ENCODE measurements around the gene RORB.

The RORB gene

DNA sequence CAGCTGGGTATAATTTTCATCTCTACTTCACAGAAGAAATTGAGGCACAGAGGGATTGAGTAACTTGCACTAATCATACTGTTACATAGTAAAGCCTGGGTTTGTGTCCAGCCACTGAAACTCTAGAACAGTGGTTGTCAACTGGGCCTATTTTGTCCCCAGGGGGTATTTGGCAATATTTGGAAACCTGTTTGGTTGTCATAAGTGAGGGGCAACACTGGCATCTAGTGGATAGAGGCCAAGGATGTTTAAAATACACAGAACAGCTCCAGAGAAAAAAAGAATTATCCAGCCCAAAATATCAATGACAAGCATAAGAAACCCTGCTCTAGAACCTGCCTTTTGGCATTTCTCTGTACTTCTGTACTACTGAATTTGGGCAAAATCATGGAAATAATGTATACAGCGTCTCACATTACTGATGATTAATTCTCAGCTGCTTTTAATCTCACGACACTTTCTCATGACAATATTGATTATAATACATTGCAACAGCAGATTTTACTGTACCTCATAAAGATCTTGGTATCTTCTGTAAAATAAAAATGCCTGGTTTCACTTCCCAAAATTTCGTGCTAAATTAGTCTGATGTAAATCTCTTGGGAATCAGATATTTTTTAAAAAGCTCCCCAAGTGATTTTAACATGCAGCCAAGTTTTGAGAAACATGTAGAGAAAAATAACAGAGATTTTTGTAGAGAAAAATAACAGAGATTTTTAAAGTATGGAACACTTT is 112.7 kb downstream of the RORB start:
- no peak for DNase-seq

DNA sequence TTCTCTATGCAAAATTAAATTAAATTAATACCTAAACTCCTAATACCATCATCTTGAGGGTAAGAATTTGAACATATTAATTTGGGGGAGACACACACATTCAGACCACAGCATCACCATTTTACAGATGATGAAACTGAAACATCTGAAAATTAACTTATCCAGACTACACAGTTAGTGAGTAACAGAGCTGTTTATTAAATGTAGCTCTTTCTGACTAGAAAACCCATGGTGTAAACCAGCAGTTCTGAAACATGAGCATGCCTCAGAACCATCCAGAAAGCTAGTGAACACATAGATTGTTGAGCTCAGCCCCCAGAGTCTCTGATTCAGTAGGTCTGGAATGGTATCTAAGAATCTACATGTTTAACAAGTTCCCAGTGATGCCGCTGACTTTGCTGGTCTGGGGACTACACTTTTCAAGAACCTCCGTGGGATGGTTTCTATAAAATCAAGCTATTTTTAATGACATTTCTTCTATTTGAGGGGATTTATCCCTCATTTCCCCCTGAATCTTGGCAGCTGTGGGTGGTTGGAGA is 113.5 kb downstream of the RORB start:
- DNase-seq = no peak

DNA sequence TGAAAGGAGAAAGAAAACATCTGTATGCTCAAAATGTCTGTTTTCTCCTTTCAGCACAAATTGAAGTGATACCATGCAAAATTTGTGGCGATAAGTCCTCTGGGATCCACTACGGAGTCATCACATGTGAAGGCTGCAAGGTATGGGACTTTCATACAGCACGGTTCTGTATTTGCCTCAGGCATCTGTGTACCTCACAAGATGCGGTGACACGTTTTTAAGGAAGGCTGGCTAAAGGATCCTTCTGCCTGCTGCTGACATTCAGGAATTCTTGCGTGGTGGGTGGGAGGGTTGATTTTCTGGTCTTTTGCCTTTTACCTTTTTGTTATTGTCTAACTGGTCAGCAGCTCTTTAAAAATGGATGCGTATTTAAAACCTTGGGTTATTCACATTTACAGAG is 133.1 kb downstream of the RORB start:
- DNase-seq = no peak

DNA sequence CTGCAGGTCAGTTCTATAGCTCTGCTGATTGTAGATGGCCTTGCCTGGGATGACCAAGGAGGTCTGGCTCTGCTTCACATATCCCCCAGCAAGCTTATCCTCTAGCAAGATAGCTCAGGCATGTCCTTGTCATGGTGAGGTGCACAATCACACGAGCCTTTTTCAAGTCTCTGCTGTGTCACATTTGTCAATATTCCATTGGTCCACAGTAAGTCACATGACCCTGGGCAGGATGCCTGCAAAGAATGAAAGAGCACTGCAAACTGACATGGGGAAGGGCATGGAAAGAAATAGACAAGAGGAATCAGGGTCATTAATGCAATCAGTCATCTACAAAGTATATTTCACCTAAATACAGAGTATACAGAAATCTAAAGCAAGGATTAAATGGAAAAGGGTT is 142.0 kb downstream of the RORB start:
- no peak for DNase-seq

DNA sequence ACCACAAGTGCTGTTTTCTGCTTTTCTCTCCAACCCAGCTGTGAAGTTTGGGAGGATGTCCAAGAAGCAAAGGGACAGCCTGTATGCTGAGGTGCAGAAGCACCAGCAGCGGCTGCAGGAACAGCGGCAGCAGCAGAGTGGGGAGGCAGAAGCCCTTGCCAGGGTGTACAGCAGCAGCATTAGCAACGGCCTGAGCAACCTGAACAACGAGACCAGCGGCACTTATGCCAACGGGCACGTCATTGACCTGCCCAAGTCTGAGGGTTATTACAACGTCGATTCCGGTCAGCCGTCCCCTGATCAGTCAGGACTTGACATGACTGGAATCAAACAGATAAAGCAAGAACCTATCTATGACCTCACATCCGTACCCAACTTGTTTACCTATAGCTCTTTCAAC is 145.2 kb downstream of the RORB start:
- no peak for DNase-seq

DNA sequence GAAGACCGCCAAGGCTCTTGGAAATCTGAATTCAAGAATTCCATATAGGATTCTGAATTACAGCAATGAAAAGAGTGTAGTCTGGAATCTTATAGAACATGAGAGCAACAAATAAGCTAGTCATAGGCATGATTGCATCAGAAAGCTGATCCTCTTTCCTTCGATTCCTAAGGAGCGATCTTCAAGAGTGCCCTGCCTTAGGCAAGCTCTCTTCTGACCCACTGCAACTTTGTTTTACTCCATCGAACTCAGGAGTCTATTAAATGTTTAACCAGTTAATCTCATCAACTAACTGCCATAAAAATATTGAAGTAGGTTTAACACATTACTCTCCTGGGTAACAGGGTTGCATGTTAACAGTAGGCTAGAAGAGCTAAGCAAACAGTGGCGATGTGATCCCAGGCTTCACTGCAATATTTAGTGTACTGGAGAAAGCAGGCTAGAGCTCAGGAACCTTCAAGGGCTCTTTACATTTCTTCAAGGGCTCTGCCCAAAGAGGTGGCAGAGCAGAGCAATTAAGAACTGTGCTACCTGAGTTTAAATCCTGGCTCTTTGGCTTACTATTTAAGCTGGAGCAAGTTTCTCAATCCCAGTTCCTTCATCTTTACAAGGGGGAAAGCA is 146.3 kb downstream of the RORB start:
- DNase-seq = no peak

DNA sequence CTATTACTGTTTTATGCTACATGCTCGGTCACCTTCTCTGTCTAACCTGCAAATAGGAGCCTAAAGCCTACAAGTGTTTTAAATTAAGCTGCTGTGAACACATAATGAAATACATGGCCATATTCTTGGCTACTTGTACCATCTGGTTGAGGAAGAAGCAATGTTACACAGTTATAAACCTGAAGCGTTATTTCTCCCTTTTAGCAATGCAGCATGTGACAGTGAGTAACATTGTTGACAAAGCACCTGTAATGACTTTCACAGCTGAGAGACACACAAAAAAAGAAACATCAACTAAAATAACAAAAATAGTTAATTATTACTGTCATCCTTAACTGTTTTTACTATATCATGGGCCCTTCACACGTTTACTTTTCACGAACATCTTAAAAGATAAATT is 146.9 kb downstream of the RORB start:
- DNase-seq = no peak

DNA sequence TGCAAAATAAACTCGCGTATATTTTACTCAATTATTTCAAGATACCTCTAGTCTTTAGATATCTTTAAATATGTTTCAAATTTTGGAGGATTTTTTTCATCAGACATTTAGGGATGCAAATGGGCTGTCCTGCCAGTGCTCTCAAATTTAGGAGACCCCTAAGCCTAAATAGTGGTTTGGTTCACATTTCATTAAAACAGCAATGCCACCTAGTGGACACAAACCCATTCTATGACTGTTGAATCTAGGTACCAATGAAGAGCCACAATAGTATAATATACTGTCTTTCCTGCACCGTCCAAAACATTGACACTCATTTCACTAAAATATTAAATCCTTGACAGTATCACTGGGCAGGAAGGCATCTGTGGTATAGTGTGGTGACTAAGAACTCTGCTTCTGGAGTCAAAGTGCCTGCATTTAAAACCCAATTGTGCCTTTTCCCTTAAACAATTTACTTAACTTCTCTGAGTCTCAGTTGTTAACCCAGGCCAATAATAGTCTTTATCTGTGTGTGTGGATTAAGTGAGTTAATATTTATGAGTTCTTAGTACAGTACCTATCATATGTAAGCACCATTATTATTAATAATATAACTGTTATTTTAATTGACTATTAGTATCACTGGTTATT is 148.0 kb downstream of the RORB start:
- DNase-seq = no peak

DNA sequence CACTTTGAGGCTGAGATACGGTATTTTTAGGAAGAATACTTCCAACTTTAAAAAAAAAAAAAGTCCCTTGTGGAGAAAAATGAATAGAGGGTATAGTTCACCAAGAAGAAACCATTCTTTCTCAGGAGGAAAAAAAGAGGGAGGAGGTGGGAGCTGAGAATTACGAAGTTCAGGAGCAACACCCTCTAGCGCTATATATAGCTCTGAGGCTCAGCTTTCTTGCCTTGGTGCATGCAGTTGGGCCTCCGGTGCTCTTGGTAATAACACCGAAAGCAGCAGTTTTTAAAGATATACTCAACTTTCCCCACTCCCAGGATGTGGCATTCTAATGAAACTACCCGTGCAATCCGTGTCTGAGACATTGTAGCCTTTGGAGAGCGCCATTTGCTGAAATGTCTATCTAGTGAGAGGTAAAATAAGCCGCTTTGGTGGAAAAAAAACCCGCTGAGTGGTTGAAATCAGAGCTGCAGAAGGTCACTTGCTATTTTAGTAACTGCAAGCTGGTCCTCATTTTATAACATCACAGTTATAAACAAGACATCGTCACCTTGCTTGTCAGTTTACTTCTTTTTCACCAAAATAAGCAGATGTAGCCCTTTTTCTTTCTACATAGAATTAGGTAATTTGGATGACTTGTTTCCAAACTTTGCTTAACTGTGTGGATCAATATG is 156.4 kb downstream of the RORB start:
- no peak for DNase-seq

DNA sequence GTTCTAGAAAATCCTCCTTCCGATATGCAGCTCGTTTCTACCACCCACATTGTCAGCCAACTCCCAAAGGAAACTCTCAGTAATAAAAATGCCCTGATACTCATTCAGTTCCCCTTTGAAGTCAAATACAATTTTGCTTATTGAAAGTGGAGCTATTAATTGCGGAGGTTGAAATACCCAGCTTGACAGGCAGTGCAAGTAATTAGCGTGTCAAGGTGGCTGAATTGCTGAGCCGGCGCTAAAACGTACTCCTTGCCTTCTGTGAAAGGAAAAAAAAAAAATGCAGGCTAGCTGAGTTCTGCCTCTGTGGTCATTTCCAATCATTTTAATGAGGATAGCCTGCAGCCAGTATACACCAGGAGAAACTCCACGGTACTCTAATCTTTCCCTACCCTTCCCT is 165.5 kb downstream of the RORB start:
- DNase-seq = no peak

DNA sequence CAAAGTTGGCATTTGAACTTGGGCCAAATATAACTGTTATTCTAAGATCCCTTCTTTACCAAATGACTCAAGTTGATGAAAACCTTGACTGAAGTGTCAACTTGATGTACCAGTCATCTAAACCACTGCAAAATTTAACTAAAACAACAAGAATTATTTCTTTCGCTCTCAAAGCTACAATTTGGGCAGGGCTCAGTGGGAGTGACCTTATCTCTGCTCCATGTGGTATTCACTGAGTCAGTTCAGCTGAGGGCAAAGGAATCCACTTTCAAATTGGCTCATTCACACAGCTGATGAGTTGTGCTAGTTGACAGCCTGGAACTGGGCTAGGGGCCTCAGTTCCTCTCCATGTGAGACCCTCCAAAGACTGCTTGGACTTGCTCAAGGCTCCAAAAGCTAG is 166.3 kb downstream of the RORB start:
- no peak for DNase-seq

DNA sequence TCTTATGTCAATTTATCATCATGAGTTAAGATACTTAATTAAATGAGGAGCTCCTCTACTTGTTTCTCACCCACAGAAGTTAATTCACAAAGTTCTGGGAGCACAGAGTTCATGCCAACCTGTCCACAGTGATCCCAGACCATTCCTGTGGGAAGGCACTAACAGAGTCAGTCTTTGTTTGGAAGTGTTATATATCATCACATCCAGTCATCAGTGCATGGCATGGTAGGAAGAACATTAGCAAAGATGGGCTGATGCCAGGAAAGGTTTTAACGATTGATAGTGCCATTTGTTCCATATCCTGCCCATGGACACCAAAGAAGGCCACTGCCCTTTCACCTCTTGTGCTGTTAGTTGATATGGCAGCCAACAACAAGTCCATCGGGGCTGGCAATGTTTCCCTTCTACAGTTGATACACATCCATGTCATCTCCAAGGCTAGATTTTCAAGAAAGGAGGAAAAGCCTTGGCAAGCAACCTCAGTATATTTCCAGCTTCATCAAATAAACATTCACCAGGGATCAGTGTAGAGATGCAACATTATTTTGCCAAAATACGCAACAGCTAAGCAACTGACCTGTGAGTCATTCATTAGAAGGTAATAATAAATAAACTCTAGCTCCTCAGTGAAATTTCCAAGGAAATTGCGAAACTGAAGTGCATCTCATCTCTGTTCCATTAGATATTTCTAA is 169.6 kb downstream of the RORB start:
- no peak for DNase-seq

DNA sequence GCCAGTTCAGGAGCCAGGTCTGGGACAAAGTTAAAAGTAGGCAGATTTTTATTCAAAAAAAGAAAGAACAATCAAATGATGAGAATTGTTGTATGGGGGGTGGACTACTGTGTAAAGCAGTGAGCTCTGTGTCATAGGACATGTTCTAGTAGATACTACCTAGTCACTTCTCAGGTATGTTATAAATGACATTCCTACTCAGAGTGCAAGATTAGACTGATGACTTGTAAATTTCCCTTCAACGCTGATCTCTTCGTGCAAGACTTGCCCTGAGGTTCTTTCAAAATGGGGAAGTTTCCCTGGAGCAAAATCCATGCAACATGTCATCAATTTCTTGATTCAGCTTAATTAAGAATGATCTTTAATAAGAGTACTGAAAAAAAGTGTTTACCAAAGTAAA is 175.1 kb downstream of the RORB start:
- no peak for DNase-seq

DNA sequence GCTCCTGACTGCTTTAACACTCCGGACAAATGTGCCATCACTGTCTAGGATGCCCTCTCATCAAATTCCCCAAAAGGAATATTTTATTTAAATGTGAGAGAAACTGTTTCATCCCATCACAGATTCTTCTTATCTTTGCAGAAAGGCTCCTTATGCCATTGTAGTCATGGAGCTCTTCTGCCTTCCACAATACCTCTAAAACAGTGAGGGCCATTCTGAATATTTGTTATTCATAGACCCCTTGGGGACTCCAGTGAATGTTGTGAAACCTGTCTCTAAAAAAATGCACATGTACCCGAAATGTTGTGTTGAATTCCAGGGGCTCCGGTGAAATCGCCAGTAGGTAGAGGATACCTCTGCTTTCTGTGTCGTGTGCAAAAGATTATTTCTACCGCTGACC is 176.9 kb downstream of the RORB start:
- DNase-seq = no peak

DNA sequence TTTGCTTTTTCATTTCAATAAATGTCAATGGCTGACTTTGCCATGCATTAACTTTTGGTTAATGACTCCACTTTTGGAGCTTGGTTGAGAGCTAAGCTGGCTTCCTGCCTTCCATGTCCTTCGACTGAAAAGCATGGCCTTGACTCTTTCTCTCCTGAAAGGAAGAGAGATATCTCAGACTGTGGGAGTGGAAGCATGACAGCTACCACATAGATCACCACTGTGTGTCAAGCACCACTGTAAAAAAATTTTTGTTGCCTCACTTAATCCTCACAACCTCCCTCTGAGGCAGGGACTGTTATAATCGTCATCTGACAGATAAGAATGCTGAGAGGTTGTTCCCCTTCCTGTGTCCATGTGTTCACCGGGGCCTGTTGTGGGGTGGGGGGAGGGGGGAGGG is 184.8 kb downstream of the RORB start:
- no peak for DNase-seq

DNA sequence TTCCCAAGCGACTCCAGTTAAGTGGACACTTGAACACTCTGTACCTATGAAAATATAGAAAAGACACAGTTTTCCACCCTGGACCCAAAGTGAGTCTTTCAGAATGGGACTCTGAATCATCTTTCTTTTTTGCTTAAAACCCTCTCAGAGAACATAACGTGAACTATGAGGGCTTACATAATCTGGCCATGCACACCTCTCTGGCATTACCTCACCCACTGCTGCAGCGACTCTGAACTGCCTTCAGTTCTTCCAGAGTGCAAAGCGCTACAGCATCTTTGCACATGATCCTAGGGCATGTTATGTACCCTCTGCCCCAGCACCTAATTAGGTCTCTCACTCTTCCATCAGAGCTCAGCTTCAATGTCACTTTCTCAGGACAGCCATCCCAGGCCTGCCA is 186.2 kb downstream of the RORB start:
- DNase-seq = no peak

DNA sequence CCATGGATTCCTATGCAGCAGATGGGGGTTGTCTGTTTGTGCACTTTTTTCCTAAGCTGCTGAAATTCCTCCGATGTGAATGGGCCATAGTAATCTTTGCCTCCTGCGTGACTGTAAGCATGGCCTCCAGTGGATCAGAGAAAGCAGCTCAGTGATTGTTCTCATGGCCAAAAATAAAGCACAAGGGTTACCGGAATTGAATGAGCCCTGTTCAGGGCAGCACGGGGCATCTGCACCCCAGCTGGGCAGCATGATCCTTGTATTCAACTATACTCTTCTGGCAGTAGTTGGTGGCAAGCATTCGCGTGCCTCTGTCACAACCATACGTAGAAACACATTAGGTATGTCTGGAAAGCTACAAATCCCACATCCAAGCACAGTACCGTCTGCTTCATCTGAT is 193.9 kb downstream of the RORB start:
- no peak for DNase-seq

DNA sequence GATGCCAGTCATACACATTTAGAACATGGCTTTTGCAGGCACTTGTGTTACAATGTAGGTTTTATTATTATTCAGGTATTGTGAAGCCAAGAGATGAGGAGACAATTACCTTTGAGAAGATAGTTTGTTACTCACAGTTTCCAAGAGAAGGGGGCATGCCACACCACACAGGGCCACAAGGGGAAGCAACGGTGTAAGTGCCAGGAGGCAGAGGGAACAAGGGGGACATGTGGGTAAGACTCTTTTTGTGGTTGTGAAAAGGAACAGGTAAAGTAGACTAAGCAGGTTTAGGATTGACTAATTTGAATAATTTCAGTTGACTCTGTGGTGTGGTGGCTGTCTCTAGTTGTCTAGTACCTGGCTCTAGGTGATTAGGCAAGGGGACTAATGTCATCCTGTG is 199.4 kb downstream of the RORB start:
- peak; percentile 17 for DNase-seq

DNA sequence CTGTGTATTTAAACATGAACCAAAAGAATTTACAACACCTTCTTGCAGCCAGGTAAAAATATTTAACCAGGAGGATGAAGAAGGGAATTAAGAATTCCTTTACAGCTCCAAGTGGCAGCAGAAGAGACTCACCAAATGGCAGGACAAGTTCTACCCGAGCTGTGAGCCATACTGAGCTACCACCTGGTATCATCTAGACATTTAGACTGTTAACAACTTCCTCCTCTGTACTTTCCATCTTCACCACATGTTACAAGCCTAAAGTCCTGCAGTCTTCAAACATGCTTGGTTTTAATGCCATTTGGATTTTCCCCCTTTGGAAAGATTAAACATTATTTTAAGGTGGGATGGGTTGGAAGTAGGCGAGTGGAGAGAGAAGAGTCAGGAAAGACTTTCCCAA is 200.4 kb downstream of the RORB start:
- no peak for DNase-seq

DNA sequence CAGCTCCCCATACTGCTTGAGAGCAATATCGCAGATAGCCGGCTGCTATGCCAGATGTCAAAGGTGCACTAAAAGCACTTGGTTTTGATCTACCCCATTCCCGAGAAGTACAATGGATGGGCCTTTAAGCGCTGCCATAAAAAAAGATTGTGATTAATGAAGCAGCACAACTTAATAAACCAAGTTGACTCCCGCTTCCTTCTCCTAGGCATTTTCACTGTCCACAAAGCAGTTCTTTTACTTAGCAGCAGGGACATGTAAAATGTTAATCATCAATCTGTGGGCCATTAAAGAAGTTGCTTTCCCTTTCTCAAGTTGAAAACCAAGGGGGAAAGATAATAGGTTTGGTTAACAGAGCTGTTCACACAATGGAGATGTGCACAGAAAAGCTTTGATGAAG is 214.2 kb downstream of the RORB start:
- DNase-seq = no peak

DNA sequence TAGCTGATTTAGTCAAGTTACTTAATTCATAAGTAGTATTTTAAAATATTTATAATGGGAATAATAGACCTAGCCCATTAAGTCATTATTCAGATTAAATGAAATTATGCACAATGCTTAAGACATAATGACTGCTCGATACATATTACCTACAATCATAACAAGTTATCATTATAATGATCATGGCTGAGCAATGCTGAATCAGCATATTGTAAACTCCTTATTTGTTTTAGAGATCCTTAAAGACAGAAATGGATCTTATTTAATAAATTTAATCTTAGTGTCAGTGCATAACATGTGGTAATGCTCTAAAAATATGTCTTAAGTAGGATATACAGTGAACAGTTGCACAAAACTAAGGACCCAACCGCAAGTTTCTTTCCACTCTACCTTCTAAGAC is 221.6 kb downstream of the RORB start:
- no peak for DNase-seq

DNA sequence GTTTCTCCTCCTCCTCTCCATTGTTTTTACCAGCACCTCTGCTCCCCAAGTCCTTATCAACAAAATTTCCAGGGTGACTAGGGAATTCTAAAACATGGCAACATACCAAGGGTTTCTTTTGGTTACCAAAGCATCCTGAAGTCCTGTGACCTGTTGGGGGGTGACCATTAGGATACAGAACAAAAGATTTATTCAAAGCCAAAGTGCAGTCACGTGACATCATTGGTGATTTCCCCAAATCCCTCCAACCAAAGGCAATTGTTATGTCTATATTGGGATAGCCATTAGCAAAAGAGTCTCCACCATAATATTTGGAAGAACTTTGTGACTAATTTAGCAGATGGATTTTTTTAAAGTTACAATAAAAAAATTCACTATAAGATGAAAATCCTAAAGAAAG is 222.2 kb downstream of the RORB start:
- no peak for DNase-seq

Measured in activated T-cell treated with anti-CD3 and anti-CD28 coated beads, Interleukin-2, amount 50 U/mL, for 48 hours (primary cell).